GM12873 (cell line): ENCODE measurements around the gene KLK3.

Experiments used
- TF ChIP-seq, protein P1 (sequence below): IDR thresholded peaks from 2 replicates; pipeline ENCODE4 v1.5.1; 2012; ENCODE audit warnings: low read depth, mild to moderate bottlenecking, moderate library complexity, low read length, control low read depth; ENCODE audit not compliant: insufficient read depth; ENCODE audit errors: missing control alignments

The KLK3 gene

GRCh38 chr19:50819636-50820035 is 35.1 kb upstream of the KLK3 start:
- TF ChIP-seq, protein P1, sequence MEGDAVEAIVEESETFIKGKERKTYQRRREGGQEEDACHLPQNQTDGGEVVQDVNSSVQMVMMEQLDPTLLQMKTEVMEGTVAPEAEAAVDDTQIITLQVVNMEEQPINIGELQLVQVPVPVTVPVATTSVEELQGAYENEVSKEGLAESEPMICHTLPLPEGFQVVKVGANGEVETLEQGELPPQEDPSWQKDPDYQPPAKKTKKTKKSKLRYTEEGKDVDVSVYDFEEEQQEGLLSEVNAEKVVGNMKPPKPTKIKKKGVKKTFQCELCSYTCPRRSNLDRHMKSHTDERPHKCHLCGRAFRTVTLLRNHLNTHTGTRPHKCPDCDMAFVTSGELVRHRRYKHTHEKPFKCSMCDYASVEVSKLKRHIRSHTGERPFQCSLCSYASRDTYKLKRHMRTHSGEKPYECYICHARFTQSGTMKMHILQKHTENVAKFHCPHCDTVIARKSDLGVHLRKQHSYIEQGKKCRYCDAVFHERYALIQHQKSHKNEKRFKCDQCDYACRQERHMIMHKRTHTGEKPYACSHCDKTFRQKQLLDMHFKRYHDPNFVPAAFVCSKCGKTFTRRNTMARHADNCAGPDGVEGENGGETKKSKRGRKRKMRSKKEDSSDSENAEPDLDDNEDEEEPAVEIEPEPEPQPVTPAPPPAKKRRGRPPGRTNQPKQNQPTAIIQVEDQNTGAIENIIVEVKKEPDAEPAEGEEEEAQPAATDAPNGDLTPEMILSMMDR: no peak

- TF ChIP-seq, protein P1: no peak
These were observed 34.6 kb upstream of the KLK3 start for GRCh38 chr19:50820086-50820485.

DNA sequence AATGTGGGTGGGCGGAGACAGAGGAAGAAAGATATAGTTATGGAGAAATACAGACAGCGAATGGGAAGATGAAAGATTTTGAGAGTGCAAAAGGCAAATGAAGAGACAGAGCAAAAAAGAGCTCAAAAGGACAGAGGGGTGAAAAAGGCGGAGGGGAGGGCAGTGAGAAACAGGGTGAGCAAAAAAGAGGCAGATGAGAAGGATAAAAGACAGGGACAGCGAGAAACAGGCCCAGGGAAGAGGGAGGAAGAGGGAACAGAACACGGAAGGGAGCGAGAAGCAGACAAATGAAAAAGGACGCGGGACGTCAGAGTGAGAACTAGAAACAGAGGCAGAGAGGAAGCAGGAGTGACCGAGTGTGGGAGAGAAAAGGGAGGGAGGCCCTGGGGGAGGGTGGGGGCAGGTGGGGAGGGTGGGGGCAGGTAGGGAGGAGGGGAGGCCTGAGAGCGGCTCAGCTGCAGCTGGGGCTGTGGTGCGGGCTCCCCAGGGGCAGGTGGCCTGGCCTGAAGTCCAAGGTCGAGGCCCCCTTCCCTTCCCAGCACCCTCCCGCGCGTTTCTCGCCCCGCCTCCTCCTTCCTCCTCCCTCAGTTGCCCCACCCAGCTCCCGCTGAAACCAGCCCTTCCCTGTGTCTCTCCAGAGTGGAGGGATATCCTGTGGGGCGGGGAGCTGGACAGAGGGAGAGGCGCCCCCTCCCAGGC is 34.0 kb upstream of the KLK3 start:
- TF ChIP-seq, protein P1: no peak

- TF ChIP-seq, protein P1: no peak
These were observed 33.5 kb upstream of the KLK3 start for GRCh38 chr19:50821248-50821612.

DNA sequence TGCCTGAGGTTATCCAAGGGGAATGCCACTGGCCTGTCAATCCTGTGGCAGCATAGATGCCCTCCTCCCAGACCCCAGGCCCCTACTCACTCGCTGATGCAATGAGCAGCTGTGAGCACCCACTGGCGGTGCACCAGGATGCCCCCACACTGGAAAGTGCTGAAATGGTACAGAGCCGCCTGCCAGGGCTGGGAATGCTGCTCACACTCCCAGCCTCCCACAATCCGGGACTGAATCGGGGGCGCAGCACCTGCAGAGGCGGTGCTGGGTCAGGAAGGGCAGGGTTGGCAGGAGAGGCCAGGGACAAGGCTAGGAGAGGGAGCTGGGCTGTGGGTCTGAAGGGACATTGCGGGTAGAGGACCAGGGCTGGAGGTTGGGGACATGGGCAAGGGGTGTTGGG is 33.1 kb upstream of the KLK3 start:
- TF ChIP-seq, protein P1: no peak

DNA sequence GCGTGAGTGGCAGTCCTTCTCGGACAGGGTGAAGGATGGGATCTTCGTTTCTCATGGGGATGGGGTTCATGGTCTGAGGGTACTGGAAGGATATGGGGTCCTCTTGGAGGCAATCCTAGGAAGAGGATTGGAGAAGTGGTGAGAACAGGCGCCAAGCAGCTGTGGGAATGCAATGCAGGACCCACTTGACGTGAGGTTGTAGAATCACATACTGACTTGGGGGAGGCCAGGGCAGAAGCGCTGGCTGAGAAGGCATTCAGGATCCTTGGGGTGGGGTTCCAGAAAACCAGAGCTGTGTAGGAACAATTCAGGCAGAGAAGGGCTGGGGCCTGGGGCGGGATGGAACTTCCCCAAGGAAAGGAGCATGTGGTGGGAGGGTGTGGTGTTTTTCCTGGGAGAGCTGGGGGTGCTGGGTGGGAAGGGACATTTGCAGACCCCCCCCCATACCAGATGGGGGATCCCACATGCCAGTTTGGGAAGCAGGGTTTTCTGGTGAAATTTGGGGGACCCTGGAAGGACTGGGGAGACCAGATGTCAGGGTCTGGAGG is 32.0 kb upstream of the KLK3 start:
- TF ChIP-seq, protein P1: no peak

DNA sequence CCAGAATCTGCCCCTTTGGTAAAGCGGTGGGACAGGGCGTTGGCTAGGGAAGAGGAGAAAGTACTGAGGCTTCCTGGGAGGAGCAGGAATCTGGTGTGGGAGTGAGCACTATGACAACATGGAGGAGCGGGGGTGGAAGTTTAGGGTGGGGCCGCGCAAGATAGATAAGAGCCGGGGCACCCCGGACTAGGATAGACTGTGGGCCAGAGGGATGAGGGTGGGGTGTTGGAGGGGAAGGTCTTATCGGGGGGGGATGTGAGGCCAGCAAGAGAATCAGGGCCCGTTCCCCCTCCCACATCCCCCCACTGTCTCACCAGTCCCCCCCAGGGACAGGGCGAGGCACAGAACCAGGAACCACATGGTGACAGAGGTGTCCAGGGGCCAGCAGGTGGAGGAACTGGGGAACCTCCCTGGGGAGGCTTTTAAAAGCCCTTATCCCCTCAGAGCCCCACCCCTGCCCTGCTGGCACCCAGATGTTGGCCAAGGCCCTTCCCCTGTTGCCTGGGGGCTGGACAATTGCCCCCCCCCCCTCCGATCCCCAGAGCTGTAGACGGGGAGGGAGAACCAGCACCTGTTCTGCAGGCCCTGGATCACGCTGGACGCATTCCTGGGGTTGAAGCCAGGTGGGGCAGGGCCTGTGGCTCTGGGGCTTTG is 31.2 kb upstream of the KLK3 start, which contains the start of gene KLK1:
TSS of gene KLK1 (minus strand) at position 399 of the 654 bp plus-strand sequence. CDS start at position 360, 39 bp downstream.
- TF ChIP-seq, protein P1: no peak
